Measurements from ENCODE around the gene RIPOR3.

GRCh38 chr20:50704514-50704913, 13.2 kb upstream of the RIPOR3 start:
- no peak for TF ChIP-seq CTCF (IDR thresholded peaks at IDR 0.05)
- TF ChIP-seq POLR2A (IDR thresholded peaks at IDR 0.05), result no peak

Data from lower leg skin (tissue), 3 donors.